Osteocyte (in vitro differentiated cells): Measurements from ENCODE around the gene PDYN. TPM values are rescaled to one million over a fixed set of nuclear protein-coding genes. Genes with fewer than 3 reads are reported as not detected.

Experiments
- DNase-seq: peaks from one replicate; pipeline ENCODE4 v3.0.0; 2021; ENCODE audit warnings: mixed read lengths; ENCODE audit not compliant: unreplicated experiment; ENCODE audit errors: extremely low spot score
- H3K27ac Mint-ChIP-seq: one replicate; pipeline ENCODE4 v1.8.0; 2021; ENCODE audit warnings: mild to moderate bottlenecking, mixed read lengths; ENCODE audit not compliant: unreplicated experiment
- H3K27me3 Mint-ChIP-seq: one replicate; pipeline ENCODE4 v1.8.0; 2021; ENCODE audit warnings: mixed read lengths; ENCODE audit not compliant: unreplicated experiment
- H3K36me3 Mint-ChIP-seq: one replicate; pipeline ENCODE4 v1.8.0; 2021; ENCODE audit warnings: mixed read lengths; ENCODE audit not compliant: unreplicated experiment
- H3K4me1 Mint-ChIP-seq: one replicate; pipeline ENCODE4 v1.8.0; 2021; ENCODE audit warnings: mixed read lengths; ENCODE audit not compliant: unreplicated experiment
- H3K4me3 Mint-ChIP-seq: one replicate; pipeline ENCODE4 v1.8.0; 2021; ENCODE audit warnings: mild to moderate bottlenecking, moderate library complexity, mixed read lengths; ENCODE audit not compliant: unreplicated experiment
- H3K9me3 Mint-ChIP-seq: one replicate; pipeline ENCODE4 v1.8.0; 2021; ENCODE audit warnings: mixed read lengths; ENCODE audit not compliant: unreplicated experiment
- CTCF ChIP-seq: fragments of 200-600 bp; sonication (generic); IDR thresholded peaks from 2 replicates; pipeline ENCODE4 v1.5.0; 2021; ENCODE audit warnings: antibody characterized with exemption, mild to moderate bottlenecking, moderate library complexity
- total RNA-seq: library from RNA; stranded (reverse); gene quantifications from 2 replicates; pipeline ENCODE4 v1.2.1, GENCODE V29; 2021

Gene PDYN
- total RNA-seq, 1 donor from 2014 or later: not detected

- DNase-seq: peak; percentile 69
- TF ChIP-seq CTCF: peak; percentile 69
- Mint-ChIP-seq H3K27ac (no peak overlapping the region), H3K36me3 (no peaks in the 10 kb centered on the region), H3K9me3 (no peaks in the 10 kb centered on the region), H3K4me1 (no peaks in the 10 kb centered on the region), H3K27me3 (peaks cover 6% of the 10 kb centered on the region), H3K4me3 (no peak overlapping the region)
These were observed 12.8 kb upstream of the PDYN start for GRCh38 chr20:2006452-2007361.

- H3K27ac Mint-ChIP-seq: no peak overlapping the region
- H3K36me3 Mint-ChIP-seq: no peaks in the 10 kb centered on the region
- no peak for TF ChIP-seq CTCF
- DNase-seq: peak; percentile 88
- H3K27me3 Mint-ChIP-seq: peaks cover 2% of the 10 kb centered on the region
- no peaks in the 10 kb centered on the region for H3K4me1 Mint-ChIP-seq
- H3K4me3 Mint-ChIP-seq: no peak overlapping the region
- H3K9me3 Mint-ChIP-seq: no peaks in the 10 kb centered on the region
These were observed 12.1 kb upstream of the PDYN start for GRCh38 chr20:2005831-2006426.

- no peak for TF ChIP-seq CTCF
- no peak for DNase-seq
- Mint-ChIP-seq H3K27me3 (no peaks in the 10 kb centered on the region), H3K27ac (no peak overlapping the region), H3K36me3 (no peaks in the 10 kb centered on the region), H3K9me3 (no peaks in the 10 kb centered on the region), H3K4me3 (no peak overlapping the region), H3K4me1 (no peaks in the 10 kb centered on the region)
These were observed 11.5 kb upstream of the PDYN start for GRCh38 chr20:2005359-2005758.

- DNase-seq: no peak
- no peaks in the 10 kb centered on the region for H3K27me3 Mint-ChIP-seq
- H3K27ac Mint-ChIP-seq: no peak overlapping the region
- no peaks in the 10 kb centered on the region for H3K36me3 Mint-ChIP-seq
- H3K4me1 Mint-ChIP-seq: no peaks in the 10 kb centered on the region
- TF ChIP-seq CTCF: no peak
- H3K4me3 Mint-ChIP-seq: no peak overlapping the region
- H3K9me3 Mint-ChIP-seq: no peaks in the 10 kb centered on the region
These were observed 10.3 kb upstream of the PDYN start for GRCh38 chr20:2004171-2004570.

- no peaks in the 10 kb centered on the region for H3K36me3 Mint-ChIP-seq
- no peaks in the 10 kb centered on the region for H3K9me3 Mint-ChIP-seq
- peak; percentile 32 for DNase-seq
- H3K4me3 Mint-ChIP-seq: no peak overlapping the region
- no peak for TF ChIP-seq CTCF
- no peaks in the 10 kb centered on the region for H3K4me1 Mint-ChIP-seq
- peaks cover 4% of the 10 kb centered on the region for H3K27me3 Mint-ChIP-seq
- H3K27ac Mint-ChIP-seq: no peak overlapping the region
These were observed 8.5 kb upstream of the PDYN start for GRCh38 chr20:2002365-2002764.
